ENCODE data around the gene RNASEH1. TPM values are rescaled to one million over a fixed set of nuclear protein-coding genes. Genes with fewer than 3 reads are reported as not detected.

The RNASEH1 gene
- total RNA-seq, 3 donors from 2014 or later (not counting 1 experiment from before 2014, with no cell fraction given) = 25.6 to 30.6 (median 26.3) TPM

- TF ChIP-seq, protein P1, sequence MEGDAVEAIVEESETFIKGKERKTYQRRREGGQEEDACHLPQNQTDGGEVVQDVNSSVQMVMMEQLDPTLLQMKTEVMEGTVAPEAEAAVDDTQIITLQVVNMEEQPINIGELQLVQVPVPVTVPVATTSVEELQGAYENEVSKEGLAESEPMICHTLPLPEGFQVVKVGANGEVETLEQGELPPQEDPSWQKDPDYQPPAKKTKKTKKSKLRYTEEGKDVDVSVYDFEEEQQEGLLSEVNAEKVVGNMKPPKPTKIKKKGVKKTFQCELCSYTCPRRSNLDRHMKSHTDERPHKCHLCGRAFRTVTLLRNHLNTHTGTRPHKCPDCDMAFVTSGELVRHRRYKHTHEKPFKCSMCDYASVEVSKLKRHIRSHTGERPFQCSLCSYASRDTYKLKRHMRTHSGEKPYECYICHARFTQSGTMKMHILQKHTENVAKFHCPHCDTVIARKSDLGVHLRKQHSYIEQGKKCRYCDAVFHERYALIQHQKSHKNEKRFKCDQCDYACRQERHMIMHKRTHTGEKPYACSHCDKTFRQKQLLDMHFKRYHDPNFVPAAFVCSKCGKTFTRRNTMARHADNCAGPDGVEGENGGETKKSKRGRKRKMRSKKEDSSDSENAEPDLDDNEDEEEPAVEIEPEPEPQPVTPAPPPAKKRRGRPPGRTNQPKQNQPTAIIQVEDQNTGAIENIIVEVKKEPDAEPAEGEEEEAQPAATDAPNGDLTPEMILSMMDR (IDR thresholded peaks at IDR 0.05) = no peak
- intact Hi-C loops (cut with micrococcal nuclease) = loop anchor here (1.0 kb wide), 2 partner anchors 17 to 56 kb away; partner anchors contain the start of genes ADI1 and RNASEH1
- Histone ChIP-seq H3K9me3 (ENCODE audit: control insufficient read depth, insufficient read depth, low read length) (no peaks in the 10 kb centered on the region), H3K27ac (ENCODE audit: low read length) (peak overlapping the region; percentile 78), H3K4me1 (ENCODE audit: control insufficient read depth, insufficient read depth, low read length) (peaks cover 18% of the 10 kb centered on the region), H3K27me3 (ENCODE audit: control insufficient read depth, insufficient read depth, low read length) (no peaks in the 10 kb centered on the region), H3K4me3 (ENCODE audit: low read length) (peak overlapping the region; percentile 59), H3K36me3 (ENCODE audit: control insufficient read depth, insufficient read depth, low read length) (peaks cover 39% of the 10 kb centered on the region)
- H3K27ac Mint-ChIP-seq = peak overlapping the region; percentile 91 to 93
- WGBS (ENCODE audit: insufficient coverage) = 2% methylated on average over 54 of the region's 54 CpGs
- no peaks in the 10 kb centered on the region for H3K27me3 Mint-ChIP-seq (ENCODE audit: low read depth in 2 of 2)
- H3K9me3 Mint-ChIP-seq = no peaks in the 10 kb centered on the region
- DNase-seq (peak in 1 of 2 donors; percentile 61), ATAC-seq (peak; percentile 29 to 60 (median 50))
- peak overlapping the region; percentile 91 for H3K4me3 Mint-ChIP-seq
- H3K4me1 Mint-ChIP-seq = peaks cover 39 to 46% of the 10 kb centered on the region in 2 donors
- peaks cover 14% of the 10 kb centered on the region for H3K36me3 Mint-ChIP-seq
Measured at GRCh38 chr2:3575534-3576262, 17.6 kb upstream of the RNASEH1 start.

DNA sequence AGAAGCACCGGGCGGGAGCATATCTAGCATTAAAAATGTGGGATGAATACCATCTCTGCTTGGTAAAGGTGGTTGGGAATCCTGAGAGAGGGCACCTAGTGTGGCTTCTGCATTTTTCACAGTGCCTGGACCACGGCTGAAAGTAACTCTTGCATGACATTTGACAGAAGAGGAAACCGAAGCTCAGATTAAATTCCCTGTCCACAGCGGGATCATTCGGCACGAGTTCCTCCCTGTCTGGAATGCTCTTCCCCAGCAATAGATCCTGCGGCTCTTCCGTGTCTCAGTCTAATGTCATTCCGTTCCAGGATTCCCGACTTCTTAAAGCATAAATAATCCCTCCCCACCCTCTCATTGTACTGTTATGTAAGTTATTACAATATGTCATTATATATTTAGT is 16.0 kb upstream of the RNASEH1 start:
- Mint-ChIP-seq H3K9me3 (no peaks in the 10 kb centered on the region), H3K27ac (peak overlapping the region in 1 of 2 donors; percentile 91), H3K27me3 (ENCODE audit: low read depth in 2 of 2) (no peaks in the 10 kb centered on the region), H3K36me3 (peaks cover 14% of the 10 kb centered on the region), H3K4me3 (peak overlapping the region; percentile 91), H3K4me1 (peaks cover 34 to 38% of the 10 kb centered on the region in 2 donors)
- intact Hi-C loops (cut with micrococcal nuclease) = no loop called here
- 89% methylated on average over 7 of the region's 11 CpGs for WGBS (ENCODE audit: insufficient coverage)
- Histone ChIP-seq H3K9me3 (ENCODE audit: control insufficient read depth, insufficient read depth, low read length) (no peaks in the 10 kb centered on the region), H3K27ac (ENCODE audit: low read length) (no peak overlapping the region), H3K4me3 (ENCODE audit: low read length) (no peak overlapping the region), H3K36me3 (ENCODE audit: control insufficient read depth, insufficient read depth, low read length) (peaks cover 25% of the 10 kb centered on the region), H3K27me3 (ENCODE audit: control insufficient read depth, insufficient read depth, low read length) (no peaks in the 10 kb centered on the region), H3K4me1 (ENCODE audit: control insufficient read depth, insufficient read depth, low read length) (peaks cover 18% of the 10 kb centered on the region)
- TF ChIP-seq, protein P1 (IDR thresholded peaks at IDR 0.05) = no peak
- no peak for DNase-seq
- no peak for ATAC-seq

GRCh38 chr2:3572620-3573019 is 14.5 kb upstream of the RNASEH1 start:
- peaks cover 9% of the 10 kb centered on the region for H3K36me3 ChIP-seq (ENCODE audit: control insufficient read depth, insufficient read depth, low read length)
- intact Hi-C loops (cut with micrococcal nuclease) = no loop called here
- Mint-ChIP-seq H3K36me3 (peaks cover 5% of the 10 kb centered on the region), H3K4me1 (peaks cover 18 to 23% of the 10 kb centered on the region in 2 donors), H3K27ac (no peak overlapping the region), H3K9me3 (no peaks in the 10 kb centered on the region), H3K27me3 (ENCODE audit: low read depth in 2 of 2) (no peaks in the 10 kb centered on the region), H3K4me3 (no peak overlapping the region)
- H3K9me3 ChIP-seq (ENCODE audit: control insufficient read depth, insufficient read depth, low read length) = no peaks in the 10 kb centered on the region
- H3K27me3 ChIP-seq (ENCODE audit: control insufficient read depth, insufficient read depth, low read length) = no peaks in the 10 kb centered on the region
- DNase-seq (no peak), ATAC-seq (no peak)
- H3K4me1 ChIP-seq (ENCODE audit: control insufficient read depth, insufficient read depth, low read length) = peaks cover 18% of the 10 kb centered on the region
- TF ChIP-seq, protein P1 (IDR thresholded peaks at IDR 0.05) = no peak
- no peak overlapping the region for H3K27ac ChIP-seq (ENCODE audit: low read length)
- no peak overlapping the region for H3K4me3 ChIP-seq (ENCODE audit: low read length)
- WGBS (ENCODE audit: insufficient coverage) = 89% methylated on average over 1 of the region's 2 CpGs

Data from natural killer cell (primary cell).